SK-N-SH (cell line): ENCODE measurements around the gene GDPD5. TPM values are rescaled to one million over a fixed set of nuclear protein-coding genes. Genes with fewer than 3 reads are reported as not detected.

Source experiments
- CTCF ChIA-PET: fragments of 300-600, 350-600 bp; formaldehyde crosslinking; extraction: SDS; loops from one replicate; lab custom pipeline; 2021; lab: Yijun Ruan, JAX
- POLR2A ChIA-PET: fragments of 350-600 bp; sonication (Branson Sonifier 250); formaldehyde crosslinking; extraction: SDS; loops from one replicate; lab custom pipeline; 2020; ENCODE audit warnings: antibody characterized with exemption, inconsistent platforms; lab: Yijun Ruan, JAX
- DNase-seq: peaks from one replicate; pipeline ENCODE4 v3.0.0; 2012
- H2AFZ ChIP-seq: fragments of 200-600 bp; sonication (generic); 2 replicates; pipeline ENCODE4 v1.8.1; 2016; ENCODE audit warnings: antibody characterized with exemption, mild to moderate bottlenecking, low read depth
- H3F3A ChIP-seq: fragments of 200-600 bp; sonication (generic); replicated peaks from 2 replicates; pipeline ENCODE3; 2016; ENCODE audit warnings: antibody characterized with exemption, mild to moderate bottlenecking; ENCODE audit not compliant: insufficient read depth
- H3K27ac ChIP-seq, 2 experiments: fragments of 200-500 bp in 1 of 2; fragments of 200-600 bp in 1 of 2; sonication (Bioruptor generic) in 1 of 2; sonication (generic), shearing (Covaris generic) in 1 of 2; 2 replicates each; pipeline versions ENCODE4 v1.5.1 to v1.6.1; 2014 to 2016; ENCODE audit warnings: low read depth in 2 of 2, inconsistent platforms in 1 of 2, low read length in 1 of 2, mild to moderate bottlenecking in 1 of 2, mixed read lengths in 1 of 2
- H3K27me3 ChIP-seq: fragments of 200-600 bp; sonication (generic), shearing (Covaris generic); 2 replicates; pipeline ENCODE4 v1.6.1; 2016; ENCODE audit warnings: mixed run types; ENCODE audit not compliant: insufficient read depth
- H3K36me3 ChIP-seq, 2 experiments: fragments of 200-500 bp in 1 of 2; fragments of 200-600 bp in 1 of 2; sonication (Bioruptor generic) in 1 of 2; sonication (generic) in 1 of 2; replicated peaks in 1 of 2; 2 replicates each; pipeline versions ENCODE3 to v1.5.1; 2014 to 2016; ENCODE audit warnings: low read length in 1 of 2, mild to moderate bottlenecking in 1 of 2; ENCODE audit not compliant: insufficient read depth in 2 of 2, control insufficient read depth in 1 of 2
- H3K4me1 ChIP-seq, 2 experiments: fragments of 200-500 bp in 1 of 2; fragments of 200-600 bp in 1 of 2; sonication (Bioruptor generic) in 1 of 2; sonication (generic), shearing (Covaris generic) in 1 of 2; 2 replicates each; pipeline versions ENCODE4 v1.5.1 to v1.6.1; 2014 to 2016; ENCODE audit warnings: low read depth in 1 of 2, low read length in 1 of 2, mixed run types in 1 of 2; ENCODE audit not compliant: insufficient read depth in 2 of 2, control insufficient read depth in 1 of 2
- H3K4me2 ChIP-seq: fragments of 200-600 bp; sonication (generic), shearing (Covaris generic); 2 replicates; pipeline ENCODE4 v1.6.1; 2017; ENCODE audit warnings: mixed run types
- H3K4me3 ChIP-seq, 2 experiments: fragments of 200-500 bp in 1 of 2; fragments of 200-600 bp in 1 of 2; sonication (Bioruptor generic) in 1 of 2; sonication (generic), shearing (Covaris generic) in 1 of 2; 2 replicates each; pipeline versions ENCODE4 v1.5.1 to v1.8.1; 2014 to 2016; ENCODE audit warnings: low read depth in 2 of 2, inconsistent platforms in 1 of 2, low read length in 1 of 2, mild to moderate bottlenecking in 1 of 2, mixed read lengths in 1 of 2, moderate library complexity in 1 of 2
- H3K79me2 ChIP-seq: fragments of 200-600 bp; sonication (generic); 2 replicates; pipeline ENCODE4 v1.8.1; 2017; ENCODE audit warnings: mild to moderate bottlenecking; ENCODE audit not compliant: insufficient read depth
- H3K9ac ChIP-seq: fragments of 200-600 bp; sonication (generic); 2 replicates; pipeline ENCODE4 v1.6.1; 2017; ENCODE audit warnings: mixed run types
- H3K9me2 ChIP-seq: fragments of 200-600 bp; sonication (generic); 2 replicates; pipeline ENCODE4 v1.6.1; 2017; ENCODE audit warnings: mixed run types
- H3K9me3 ChIP-seq: fragments of 200-600 bp; sonication (generic); 2 replicates; pipeline ENCODE4 v1.6.1; 2017; ENCODE audit warnings: mixed run types, mild to moderate bottlenecking, moderate library complexity
- H4K20me1 ChIP-seq: fragments of 200-600 bp; sonication (generic); 2 replicates; pipeline ENCODE4 v1.6.1; 2017; ENCODE audit warnings: mild to moderate bottlenecking, mixed run types; ENCODE audit not compliant: insufficient read depth
- CHD2 ChIP-seq: fragments of 150-350 bp; IDR thresholded peaks from 2 replicates; pipeline ENCODE4 v1.6.1; 2018; ENCODE audit warnings: low read length; ENCODE audit not compliant: partially characterized antibody
- CTCF ChIP-seq: fragments of 200-600 bp; sonication (generic); IDR thresholded peaks from 2 replicates; pipeline ENCODE4 v1.6.1; 2017; ENCODE audit warnings: antibody characterized with exemption, mild to moderate bottlenecking, moderate library complexity
- EP300 ChIP-seq, 2 experiments: IDR thresholded peaks; 2 replicates each; pipeline versions ENCODE4 v1.4.0 to v1.6.1; 2012; ENCODE audit warnings: borderline replicate concordance in 1 of 2, low read depth in 1 of 2, low read length in 1 of 2
- EZH2phosphoT487 ChIP-seq: fragments of 200-600 bp; sonication (generic); IDR thresholded peaks from 2 replicates; pipeline ENCODE4 v1.6.1; 2017; ENCODE audit warnings: low read depth, mixed run types, mild to moderate bottlenecking, antibody characterized with exemption, moderate library complexity, borderline replicate concordance
- FOSL2 ChIP-seq: IDR thresholded peaks from 2 replicates; pipeline ENCODE4 v1.4.0; 2012; ENCODE audit warnings: low read depth, mild to moderate bottlenecking, moderate library complexity, borderline replicate concordance
- FOXJ3 ChIP-seq: sonication (generic); formaldehyde crosslinking; IDR thresholded peaks from 2 replicates; pipeline ENCODE4 v1.5.1; 2020; ENCODE audit warnings: mild to moderate bottlenecking, missing genetic modification reagents
- GATA2 ChIP-seq: sonication (generic); formaldehyde crosslinking; IDR thresholded peaks from 2 replicates; pipeline ENCODE4 v1.5.0; 2020; ENCODE audit warnings: mild to moderate bottlenecking, missing genetic modification reagents
- MAX ChIP-seq: IDR thresholded peaks from 2 replicates; pipeline ENCODE4 v1.4.0; 2012; ENCODE audit warnings: low read depth
- NFIC ChIP-seq: IDR thresholded peaks from 2 replicates; pipeline ENCODE4 v1.4.0; 2012; ENCODE audit warnings: borderline replicate concordance
- NRF1 ChIP-seq: IDR thresholded peaks from 2 replicates; pipeline ENCODE4 v1.6.1; 2012; ENCODE audit warnings: low read depth, mild to moderate bottlenecking, low read length
- PBX3 ChIP-seq: IDR thresholded peaks from 2 replicates; pipeline ENCODE4; 2012
- RAD21 ChIP-seq: IDR thresholded peaks from 2 replicates; pipeline ENCODE4 v1.6.1; 2012; ENCODE audit warnings: mild to moderate bottlenecking, low read length
- RCOR1 ChIP-seq: fragments of 150-350 bp; IDR thresholded peaks from 2 replicates; pipeline ENCODE4 v1.6.1; 2017; ENCODE audit warnings: antibody characterized with exemption, low read length
- RFX5 ChIP-seq: IDR thresholded peaks from 2 replicates; pipeline ENCODE4 v1.6.1; 2012; ENCODE audit warnings: mild to moderate bottlenecking, improper control_type of control experiment, low read length
- SMC3 ChIP-seq: IDR thresholded peaks from 2 replicates; pipeline ENCODE4 v1.6.1; 2012; ENCODE audit warnings: low read depth, low read length, improper control_type of control experiment
- TCF12 ChIP-seq: IDR thresholded peaks from 2 replicates; pipeline ENCODE4 v1.4.0; 2012
- USF1 ChIP-seq: IDR thresholded peaks from 2 replicates; pipeline ENCODE4 v1.4.0; 2012; ENCODE audit warnings: low read depth, borderline replicate concordance
- YY1 ChIP-seq: IDR thresholded peaks from 2 replicates; pipeline ENCODE4 v1.4.0; 2012; ENCODE audit warnings: low read depth, mild to moderate bottlenecking
- ZBTB33 ChIP-seq: IDR thresholded peaks from 2 replicates; pipeline ENCODE4 v1.4.0; 2012; ENCODE audit warnings: low read depth, borderline replicate concordance
- WGBS: methylation state at CpG from one replicate; pipeline ENCODE4 v1.1.6; 2017; ENCODE audit warnings: low lambda C conversion rate; 5-methylcytosine and 5-hydroxymethylcytosine counted together
- polyA plus RNA-seq, 3 experiments: library from polyadenylated mRNA; depleted of rRNA; stranded (reverse); fragments of >200 nt; gene quantifications; 2 replicates each; pipeline ENCODE4 v1.2.3, GENCODE V29; 2012

GDPD5 gene
- polyA plus RNA-seq, 1 of the 3 experiments (the other 2 are of a cell fraction), result 2.2 TPM

GRCh38 chr11:75427181-75427580, 98.6 kb downstream of the GDPD5 start:
- CTCF ChIA-PET, result interaction anchor here (1.9 to 3.8 kb wide), 2 partner anchors 20 to 147 kb away, joined by 8 to 16 read pairs; no protein-coding TSS in a partner anchor
- no peak overlapping the region for H3K4me3 ChIP-seq
- peaks cover 4% of the 10 kb centered on the region for H3F3A ChIP-seq
- H3K36me3 ChIP-seq, result peaks cover 6 to 11% of the 10 kb centered on the region in 2 experiments
- no peak overlapping the region for H2AFZ ChIP-seq
- no peaks in the 10 kb centered on the region for H4K20me1 ChIP-seq
- no peak overlapping the region for H3K27ac ChIP-seq
- H3K27me3 ChIP-seq, result peaks cover 9% of the 10 kb centered on the region
- H3K9me2 ChIP-seq, result no peaks in the 10 kb centered on the region
- TF ChIP-seq MAX (no peak), NFIC (no peak), CHD2 (no peak), RCOR1 (no peak), RAD21 (no peak), TCF12 (no peak), RFX5 (no peak), SMC3 (no peak), CTCF (no peak)
- H3K4me1 ChIP-seq, result peaks cover 0 to 21% of the 10 kb centered on the region in 2 experiments; a peak in 1 of 4 replicates
- no peak overlapping the region for H3K9ac ChIP-seq
- H3K9me3 ChIP-seq, result no peaks in the 10 kb centered on the region
- no peaks in the 10 kb centered on the region for H3K79me2 ChIP-seq
- no peak overlapping the region for H3K4me2 ChIP-seq
- POLR2A ChIA-PET, result interaction anchor here (0.9 kb wide), 1 partner anchor 27 kb away, joined by 3 read pairs; no protein-coding TSS in a partner anchor
- DNase-seq, result no peak

- no peak for DNase-seq
- no peak overlapping the region for H3K4me2 ChIP-seq
- no peak overlapping the region for H3K4me3 ChIP-seq
- ChIA-PET POLR2A (interaction anchor here (1.1 kb wide), 1 partner anchor 10 kb away, joined by 5 read pairs; no protein-coding TSS in a partner anchor), CTCF (interaction anchor here (1.2 to 3.8 kb wide), 2 partner anchors 19 kb away, joined by 4 to 16 read pairs; no protein-coding TSS in a partner anchor)
- no peaks in the 10 kb centered on the region for H3K79me2 ChIP-seq
- H3K4me1 ChIP-seq, result peaks cover 0 to 21% of the 10 kb centered on the region in 2 experiments; a peak in 1 of 4 replicates
- no peak overlapping the region for H3K9ac ChIP-seq
- no peak overlapping the region for H2AFZ ChIP-seq
- WGBS, result 87% methylated on average over 5 of the region's 5 CpGs
- H3K9me3 ChIP-seq, result no peaks in the 10 kb centered on the region
- H3K9me2 ChIP-seq, result no peaks in the 10 kb centered on the region
- H3K27me3 ChIP-seq, result peaks cover 9% of the 10 kb centered on the region
- H3K36me3 ChIP-seq, result peaks cover 6 to 11% of the 10 kb centered on the region in 2 experiments
- no peaks in the 10 kb centered on the region for H4K20me1 ChIP-seq
- peaks cover 7% of the 10 kb centered on the region for H3F3A ChIP-seq
- no peak overlapping the region for H3K27ac ChIP-seq
- TF ChIP-seq GATA2 (CRISPR knock-in tag) (no peak), EP300 (IDR thresholded peaks at IDR 0.05; ENCODE audit: borderline replicate concordance in 1 of 2, low read depth in 1 of 2, low read length in 1 of 2) (no peak), ZBTB33 (no peak), NFIC (no peak), TCF12 (no peak), PBX3 (no peak), CTCF (no peak), FOSL2 (no peak), RFX5 (no peak), YY1 (no peak), FOXJ3 (CRISPR knock-in tag) (no peak), MAX (no peak), USF1 (no peak), NRF1 (no peak), EZH2phosphoT487 (no peak)
Observed at GRCh38 chr11:75426720-75427086, 99.0 kb downstream of the GDPD5 start.
